Colonic mucosa (tissue), 4 donors: ENCODE data around the gene BCAS3. TPM values are rescaled to one million over a fixed set of nuclear protein-coding genes. Genes with fewer than 3 reads are reported as not detected.

Experiments
- DNase-seq: peaks from one replicate; pipeline ENCODE4 v3.0.0-alpha.2; 2020
- H3K27ac ChIP-seq: fragments of 200-600 bp; one replicate; pipeline ENCODE4 v1.8.0; 2021
- H3K27me3 ChIP-seq: fragments of 200-600 bp; one replicate; pipeline ENCODE4 v1.8.0; 2021
- H3K36me3 ChIP-seq: fragments of 200-600 bp; one replicate; pipeline ENCODE4 v1.8.0; 2021
- H3K4me1 ChIP-seq: fragments of 200-600 bp; one replicate; pipeline ENCODE4 v1.8.0; 2021; ENCODE audit warnings: mild to moderate bottlenecking
- H3K4me3 ChIP-seq: fragments of 200-600 bp; one replicate; pipeline ENCODE4 v1.8.0; 2021
- H3K9ac ChIP-seq, 2 donors: one replicate each; pipeline ENCODE4 v1.7.0; 2013; ENCODE audit warnings: control low read depth in 2 of 2, low read depth in 2 of 2, low read length in 2 of 2
- H3K9me3 ChIP-seq: fragments of 200-600 bp; one replicate; pipeline ENCODE4 v1.8.0; 2021
- intact Hi-C: fragments of 100-400 bp; cut with DNase I; formaldehyde crosslinking; loops from one replicate; pipeline ENCODE4 v1.14.1; 2022
- total RNA-seq, 2 donors: library from RNA; stranded (reverse); fragmentation: NEBNext Ultra II Directional in 1 of 2; extraction: Animal tissue kit (Norgen Biotek cat#: 25700) in 1 of 2; gene quantifications; one replicate each; pipeline ENCODE4 v1.2.1, GENCODE V29; 2021
- TF ChIP-seq, protein P1 (sequence below): fragments of 200-600 bp; IDR thresholded peaks from one replicate; pipeline ENCODE4 v1.8.0; 2022; ENCODE audit warnings: antibody characterized with exemption, mild to moderate bottlenecking
- donor health status: healthy.
- donor health status: DM: no; HTN: no; CAD: no.
- donor health status: DM: no; HTN: no; CAD: no.

Gene BCAS3
- total RNA-seq, 2 donors from 2014 or later: 11.0 to 17.8 TPM

GRCh38 chr17:60713608-60714007 is 36.0 kb downstream of the BCAS3 start:
- Histone ChIP-seq H3K9ac (no peak overlapping the region), H3K27me3 (no peaks in the 10 kb centered on the region), H3K27ac (no peak overlapping the region), H3K36me3 (no peaks in the 10 kb centered on the region), H3K4me3 (no peak overlapping the region), H3K4me1 (no peaks in the 10 kb centered on the region), H3K9me3 (no peaks in the 10 kb centered on the region)
- TF ChIP-seq, protein P1, sequence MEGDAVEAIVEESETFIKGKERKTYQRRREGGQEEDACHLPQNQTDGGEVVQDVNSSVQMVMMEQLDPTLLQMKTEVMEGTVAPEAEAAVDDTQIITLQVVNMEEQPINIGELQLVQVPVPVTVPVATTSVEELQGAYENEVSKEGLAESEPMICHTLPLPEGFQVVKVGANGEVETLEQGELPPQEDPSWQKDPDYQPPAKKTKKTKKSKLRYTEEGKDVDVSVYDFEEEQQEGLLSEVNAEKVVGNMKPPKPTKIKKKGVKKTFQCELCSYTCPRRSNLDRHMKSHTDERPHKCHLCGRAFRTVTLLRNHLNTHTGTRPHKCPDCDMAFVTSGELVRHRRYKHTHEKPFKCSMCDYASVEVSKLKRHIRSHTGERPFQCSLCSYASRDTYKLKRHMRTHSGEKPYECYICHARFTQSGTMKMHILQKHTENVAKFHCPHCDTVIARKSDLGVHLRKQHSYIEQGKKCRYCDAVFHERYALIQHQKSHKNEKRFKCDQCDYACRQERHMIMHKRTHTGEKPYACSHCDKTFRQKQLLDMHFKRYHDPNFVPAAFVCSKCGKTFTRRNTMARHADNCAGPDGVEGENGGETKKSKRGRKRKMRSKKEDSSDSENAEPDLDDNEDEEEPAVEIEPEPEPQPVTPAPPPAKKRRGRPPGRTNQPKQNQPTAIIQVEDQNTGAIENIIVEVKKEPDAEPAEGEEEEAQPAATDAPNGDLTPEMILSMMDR: no peak
- intact Hi-C loops: no loop called here
- DNase-seq: no peak

- intact Hi-C loops: no loop called here
- Histone ChIP-seq H3K9ac (no peak overlapping the region), H3K9me3 (no peaks in the 10 kb centered on the region), H3K27ac (no peak overlapping the region), H3K4me1 (no peaks in the 10 kb centered on the region), H3K4me3 (no peak overlapping the region), H3K27me3 (no peaks in the 10 kb centered on the region), H3K36me3 (no peaks in the 10 kb centered on the region)
- TF ChIP-seq, protein P1: no peak
- no peak for DNase-seq
Measured at GRCh38 chr17:60716766-60717165, 39.1 kb downstream of the BCAS3 start.

DNA sequence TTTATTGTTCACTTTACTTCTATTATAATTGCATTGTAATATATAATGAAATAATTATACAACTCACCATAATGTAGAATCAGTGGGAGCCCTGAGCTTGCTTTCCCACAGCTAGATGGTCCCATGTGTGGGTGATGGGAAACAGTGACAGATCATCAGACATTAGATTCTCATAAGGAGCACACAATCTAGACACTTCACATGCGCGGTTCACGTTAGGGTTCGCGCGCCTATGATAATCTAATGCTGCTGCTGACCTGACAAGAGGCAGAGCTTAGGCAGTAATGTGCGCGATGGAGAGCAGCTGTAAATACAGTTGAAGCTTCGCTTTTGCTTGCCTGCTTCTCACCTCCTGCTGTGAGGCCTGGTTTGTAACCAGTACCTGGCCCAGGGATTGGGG is 40.2 kb downstream of the BCAS3 start:
- intact Hi-C loops: no loop called here
- TF ChIP-seq, protein P1: no peak
- Histone ChIP-seq H3K36me3 (no peaks in the 10 kb centered on the region), H3K4me3 (no peak overlapping the region), H3K27me3 (no peaks in the 10 kb centered on the region), H3K9ac (no peak overlapping the region), H3K27ac (no peak overlapping the region), H3K9me3 (no peaks in the 10 kb centered on the region), H3K4me1 (no peaks in the 10 kb centered on the region)
- DNase-seq: no peak

- no peak overlapping the region for H3K9ac ChIP-seq
- TF ChIP-seq, protein P1: peak; percentile 82
- intact Hi-C loops: loop anchor here (2.0 to 10.0 kb wide), 2 partner anchors 264 to 670 kb away; no protein-coding TSS in a partner anchor
- H3K9me3 ChIP-seq: no peaks in the 10 kb centered on the region
- peak; percentile 50 for DNase-seq
- no peak overlapping the region for H3K27ac ChIP-seq
- no peaks in the 10 kb centered on the region for H3K36me3 ChIP-seq
- H3K4me1 ChIP-seq: no peaks in the 10 kb centered on the region
- H3K27me3 ChIP-seq: no peaks in the 10 kb centered on the region
- H3K4me3 ChIP-seq: no peak overlapping the region
Measured at GRCh38 chr17:60720763-60721531, 43.3 kb downstream of the BCAS3 start.

- Histone ChIP-seq H3K27me3 (no peaks in the 10 kb centered on the region), H3K36me3 (no peaks in the 10 kb centered on the region), H3K9me3 (no peaks in the 10 kb centered on the region), H3K4me1 (no peaks in the 10 kb centered on the region), H3K9ac (no peak overlapping the region), H3K4me3 (no peak overlapping the region), H3K27ac (no peak overlapping the region)
- no peak for DNase-seq
- intact Hi-C loops: loop anchor here (10.0 kb wide), 1 partner anchor 260 kb away; no protein-coding TSS in a partner anchor
- TF ChIP-seq, protein P1: no peak
Measured at GRCh38 chr17:60724647-60725046, 47.0 kb downstream of the BCAS3 start.
